Sigmoid colon (tissue), 4 donors: ENCODE results near the gene DUSP9.

Experiments
- POLR2A ChIP-seq, 2 donors: fragments of 450-650 bp; IDR thresholded peaks; one replicate each; pipeline ENCODE4 v1.6.1; 2016; ENCODE audit warnings: antibody characterized with exemption in 2 of 2, mild to moderate bottlenecking in 2 of 2, moderate library complexity in 2 of 2
- POLR2AphosphoS5 ChIP-seq, 4 donors: sonication (generic); formaldehyde crosslinking; IDR thresholded peaks; one replicate each; pipeline ENCODE4 v1.6.1; 2017; ENCODE audit warnings: antibody characterized with exemption in 4 of 4
- TF ChIP-seq, protein P1 (sequence below), 4 experiments: fragments of 450-650 bp in 3 of 4; fragments of 200-600 bp in 1 of 4; IDR thresholded peaks; one replicate each; pipeline ENCODE4 v1.5.1; 2016 to 2019; ENCODE audit warnings: antibody characterized with exemption in 4 of 4, mild to moderate bottlenecking in 3 of 4, moderate library complexity in 2 of 4

DNA sequence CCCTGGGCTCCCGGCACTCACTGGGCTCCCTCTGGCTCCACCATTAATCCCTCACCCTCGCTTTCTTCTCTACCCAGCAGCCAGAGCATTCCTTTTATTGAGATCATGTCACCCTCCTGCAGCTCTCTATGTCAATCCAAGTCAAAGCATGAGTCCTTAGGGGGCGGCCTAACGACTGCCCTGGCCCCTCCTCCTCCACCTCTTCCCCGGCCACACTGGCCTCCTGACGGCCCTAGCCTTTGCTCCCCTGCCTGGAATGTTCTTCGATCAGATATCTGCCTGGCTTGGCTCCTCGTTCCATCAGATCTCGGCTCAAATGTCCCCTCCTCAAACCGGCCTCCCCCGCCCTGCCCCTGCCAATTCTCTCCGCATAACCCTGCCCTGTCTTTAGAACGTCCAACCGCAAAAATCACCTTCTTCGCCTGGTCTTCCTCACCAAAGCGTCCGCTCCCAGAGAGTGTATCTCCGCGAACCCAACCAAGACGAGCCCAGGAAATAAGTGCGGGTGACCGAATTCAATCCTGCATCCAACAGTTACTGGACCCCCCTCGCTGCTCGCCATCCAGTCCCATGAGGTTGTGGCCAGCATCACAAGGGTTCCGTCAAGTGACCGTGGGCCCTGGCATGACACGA is 27.3 kb downstream of the DUSP9 start:
- TF ChIP-seq, protein P1, sequence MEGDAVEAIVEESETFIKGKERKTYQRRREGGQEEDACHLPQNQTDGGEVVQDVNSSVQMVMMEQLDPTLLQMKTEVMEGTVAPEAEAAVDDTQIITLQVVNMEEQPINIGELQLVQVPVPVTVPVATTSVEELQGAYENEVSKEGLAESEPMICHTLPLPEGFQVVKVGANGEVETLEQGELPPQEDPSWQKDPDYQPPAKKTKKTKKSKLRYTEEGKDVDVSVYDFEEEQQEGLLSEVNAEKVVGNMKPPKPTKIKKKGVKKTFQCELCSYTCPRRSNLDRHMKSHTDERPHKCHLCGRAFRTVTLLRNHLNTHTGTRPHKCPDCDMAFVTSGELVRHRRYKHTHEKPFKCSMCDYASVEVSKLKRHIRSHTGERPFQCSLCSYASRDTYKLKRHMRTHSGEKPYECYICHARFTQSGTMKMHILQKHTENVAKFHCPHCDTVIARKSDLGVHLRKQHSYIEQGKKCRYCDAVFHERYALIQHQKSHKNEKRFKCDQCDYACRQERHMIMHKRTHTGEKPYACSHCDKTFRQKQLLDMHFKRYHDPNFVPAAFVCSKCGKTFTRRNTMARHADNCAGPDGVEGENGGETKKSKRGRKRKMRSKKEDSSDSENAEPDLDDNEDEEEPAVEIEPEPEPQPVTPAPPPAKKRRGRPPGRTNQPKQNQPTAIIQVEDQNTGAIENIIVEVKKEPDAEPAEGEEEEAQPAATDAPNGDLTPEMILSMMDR (IDR thresholded peaks at IDR 0.05): no peak
- TF ChIP-seq POLR2AphosphoS5 (IDR thresholded peaks at IDR 0.05): no peak
- no peak for TF ChIP-seq POLR2A (IDR thresholded peaks at IDR 0.05)
